GM12864 (cell line): Measurements from ENCODE around the gene DIP2C.
"Not testable (repeated sequence)": the region's sequence is repeated elsewhere in the genome, so short reads cannot be mapped to it uniquely, and the experiment has no call there.

Experiments used
- DNase-seq: peaks from one replicate; pipeline ENCODE4 v3.0.0-alpha.2; 2011; ENCODE audit warnings: low read depth
- H3K4me3 ChIP-seq: 2 replicates; pipeline ENCODE4 v1.5.1; 2011; ENCODE audit warnings: mild to moderate bottlenecking, low read depth, low read length, control low read depth
- CTCF ChIP-seq: IDR thresholded peaks from 2 replicates; pipeline ENCODE4 v1.5.1; 2011; ENCODE audit warnings: low read depth, mild to moderate bottlenecking, moderate library complexity, low read length, control low read depth, inconsistent platforms; ENCODE audit errors: missing control alignments

Gene DIP2C

GRCh38 chr10:436013-436697, 253.3 kb downstream of the DIP2C start:
- no peak for TF ChIP-seq CTCF
- no peak for DNase-seq
- no peak overlapping the region for H3K4me3 ChIP-seq

GRCh38 chr10:435397-435796, 254.1 kb downstream of the DIP2C start:
- no peak for DNase-seq
- no peak for TF ChIP-seq CTCF
- no peak overlapping the region for H3K4me3 ChIP-seq

- no peak overlapping the region for H3K4me3 ChIP-seq
- no peak for TF ChIP-seq CTCF
- no peak for DNase-seq
Observed at GRCh38 chr10:429696-430095, 259.8 kb downstream of the DIP2C start.

- no peak overlapping the region for H3K4me3 ChIP-seq
- no peak for TF ChIP-seq CTCF
- no peak for DNase-seq
Observed at GRCh38 chr10:427761-428519, 261.5 kb downstream of the DIP2C start.

- H3K4me3 ChIP-seq, DNase-seq: not testable (repeated sequence)
Observed at GRCh38 chr10:425365-425764, 264.1 kb downstream of the DIP2C start.

GRCh38 chr10:424724-425123, 264.7 kb downstream of the DIP2C start:
- not testable (repeated sequence) for DNase-seq

GRCh38 chr10:423178-423577, 266.3 kb downstream of the DIP2C start:
- H3K4me3 ChIP-seq = no peak overlapping the region
- no peak for DNase-seq
- no peak for TF ChIP-seq CTCF

More at GRCh38 chr10:424724-425123, 264.7 kb downstream of the DIP2C start:
- not testable (repeated sequence) for H3K4me3 ChIP-seq

GRCh38 chr10:422675-423074, 266.8 kb downstream of the DIP2C start:
- TF ChIP-seq CTCF = no peak
- DNase-seq = no peak

More at GRCh38 chr10:422675-423074, 266.8 kb downstream of the DIP2C start:
- no peak overlapping the region for H3K4me3 ChIP-seq
